PFSK-1 (cell line): ENCODE data around the gene RAB11FIP3.

Source experiments
- FOXP2 ChIP-seq: optimal IDR thresholded peaks from 2 replicates; pipeline ENCODE3; 2011; ENCODE audit warnings: borderline replicate concordance, control low read depth, inconsistent platforms; ENCODE audit not compliant: insufficient read depth; ENCODE audit errors: extremely low read length, extremely low read depth
- POLR2AphosphoS5 ChIP-seq: IDR thresholded peaks from 2 replicates; pipeline ENCODE4 v1.6.1; 2012; ENCODE audit warnings: low read depth, mild to moderate bottlenecking, control low read depth, low read length, moderate library complexity
- TAF1 ChIP-seq: IDR thresholded peaks from 2 replicates; pipeline ENCODE4 v1.6.1; 2012; ENCODE audit warnings: low read length, control low read depth, borderline replicate concordance; ENCODE audit not compliant: insufficient read depth

DNA sequence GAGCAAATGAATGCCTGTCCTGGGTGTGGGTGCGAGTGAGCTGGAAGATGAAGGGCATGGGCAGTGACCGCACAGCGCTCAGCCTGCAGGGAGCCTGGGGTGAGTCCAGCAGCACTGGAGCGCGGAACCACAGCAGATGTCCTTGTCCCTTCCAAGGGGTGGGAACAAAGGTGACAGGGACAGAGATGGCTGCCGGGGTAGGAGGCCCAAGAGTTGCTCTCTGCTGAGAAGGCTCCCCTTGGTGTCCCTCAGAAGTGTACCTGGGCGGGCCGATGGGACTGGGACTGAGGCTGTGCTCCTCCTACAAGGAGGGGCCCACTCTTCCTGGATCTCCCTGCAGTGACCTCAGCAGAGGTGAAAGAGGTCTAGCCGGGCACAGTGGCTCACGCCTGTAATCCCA, 36.1 kb upstream of the RAB11FIP3 start:
- TF ChIP-seq POLR2AphosphoS5 (no peak), FOXP2 (no peak), TAF1 (no peak)
